Measurements from ENCODE around the gene DBNDD2.

The DBNDD2 gene

GRCh38 chr20:45370571-45371160, 37.4 kb upstream of the DBNDD2 start:
- no peak for DNase-seq (ENCODE audit: low read depth)
- TF ChIP-seq, protein P1, sequence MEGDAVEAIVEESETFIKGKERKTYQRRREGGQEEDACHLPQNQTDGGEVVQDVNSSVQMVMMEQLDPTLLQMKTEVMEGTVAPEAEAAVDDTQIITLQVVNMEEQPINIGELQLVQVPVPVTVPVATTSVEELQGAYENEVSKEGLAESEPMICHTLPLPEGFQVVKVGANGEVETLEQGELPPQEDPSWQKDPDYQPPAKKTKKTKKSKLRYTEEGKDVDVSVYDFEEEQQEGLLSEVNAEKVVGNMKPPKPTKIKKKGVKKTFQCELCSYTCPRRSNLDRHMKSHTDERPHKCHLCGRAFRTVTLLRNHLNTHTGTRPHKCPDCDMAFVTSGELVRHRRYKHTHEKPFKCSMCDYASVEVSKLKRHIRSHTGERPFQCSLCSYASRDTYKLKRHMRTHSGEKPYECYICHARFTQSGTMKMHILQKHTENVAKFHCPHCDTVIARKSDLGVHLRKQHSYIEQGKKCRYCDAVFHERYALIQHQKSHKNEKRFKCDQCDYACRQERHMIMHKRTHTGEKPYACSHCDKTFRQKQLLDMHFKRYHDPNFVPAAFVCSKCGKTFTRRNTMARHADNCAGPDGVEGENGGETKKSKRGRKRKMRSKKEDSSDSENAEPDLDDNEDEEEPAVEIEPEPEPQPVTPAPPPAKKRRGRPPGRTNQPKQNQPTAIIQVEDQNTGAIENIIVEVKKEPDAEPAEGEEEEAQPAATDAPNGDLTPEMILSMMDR (conservative IDR thresholded peaks at IDR 0.05; ENCODE audit: control insufficient read depth, insufficient read depth, low read depth, low read length), result no peak
- H3K4me3 ChIP-seq (ENCODE audit: control insufficient read depth, low read depth, low read length), result no peak overlapping the region

GRCh38 chr20:45372241-45372640, 35.8 kb upstream of the DBNDD2 start:
- DNase-seq (ENCODE audit: low read depth), result no peak
- no peak overlapping the region for H3K4me3 ChIP-seq (ENCODE audit: control insufficient read depth, low read depth, low read length)
- TF ChIP-seq, protein P1 (conservative IDR thresholded peaks at IDR 0.05; ENCODE audit: control insufficient read depth, insufficient read depth, low read depth, low read length), result no peak

GRCh38 chr20:45372646-45373352, 35.3 kb upstream of the DBNDD2 start:
- TF ChIP-seq, protein P1 (conservative IDR thresholded peaks at IDR 0.05; ENCODE audit: control insufficient read depth, insufficient read depth, low read depth, low read length), result no peak
- DNase-seq (ENCODE audit: low read depth), result no peak
- no peak overlapping the region for H3K4me3 ChIP-seq (ENCODE audit: control insufficient read depth, low read depth, low read length)

DNA sequence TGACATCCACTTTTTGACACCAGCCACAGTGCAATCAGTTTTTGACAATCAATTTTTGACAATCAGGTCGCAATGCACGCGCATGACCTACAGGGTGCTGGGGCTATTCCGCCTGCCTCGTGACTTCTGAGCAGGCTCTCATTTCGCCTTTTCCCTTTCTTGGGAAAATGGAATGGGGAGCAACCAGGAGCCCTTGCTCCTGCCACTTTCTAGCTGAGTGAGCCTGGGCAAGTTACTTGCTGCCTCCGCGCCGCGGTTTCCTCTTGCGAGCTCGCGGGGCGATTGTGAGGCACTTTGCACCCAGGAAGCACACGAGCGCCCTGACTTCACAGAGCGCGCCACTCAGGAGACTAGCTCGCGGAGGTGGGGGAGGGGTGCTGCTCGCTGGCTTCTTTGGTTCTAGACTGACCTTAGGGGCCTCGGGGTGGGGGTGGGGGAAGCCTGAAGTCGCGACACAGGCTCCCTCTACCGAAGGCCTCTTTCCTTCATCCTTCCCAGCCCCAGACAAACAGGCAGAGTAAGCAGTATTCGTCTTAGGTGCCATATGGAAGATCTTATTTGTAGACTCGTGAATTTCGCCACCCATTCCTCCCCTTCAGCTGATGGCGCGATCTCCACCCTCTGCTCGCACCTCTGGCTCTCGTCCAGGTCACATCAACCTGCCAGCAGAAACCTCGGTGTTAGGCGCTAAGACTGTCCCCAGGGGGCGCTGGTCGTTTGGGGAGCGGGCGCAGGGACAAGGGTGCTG, 34.6 kb upstream of the DBNDD2 start:
- peak; percentile 78 for DNase-seq (ENCODE audit: low read depth)
- TF ChIP-seq, protein P1 (conservative IDR thresholded peaks at IDR 0.05; ENCODE audit: control insufficient read depth, insufficient read depth, low read depth, low read length), result peak; percentile 85
- H3K4me3 ChIP-seq (ENCODE audit: control insufficient read depth, low read depth, low read length), result peak overlapping the region; percentile 53

- peak overlapping the region; percentile 53 for H3K4me3 ChIP-seq (ENCODE audit: control insufficient read depth, low read depth, low read length)
- TF ChIP-seq, protein P1 (conservative IDR thresholded peaks at IDR 0.05; ENCODE audit: control insufficient read depth, insufficient read depth, low read depth, low read length), result no peak
- DNase-seq (ENCODE audit: low read depth), result no peak
These were observed 34.0 kb upstream of the DBNDD2 start for GRCh38 chr20:45374101-45374467.

DNA sequence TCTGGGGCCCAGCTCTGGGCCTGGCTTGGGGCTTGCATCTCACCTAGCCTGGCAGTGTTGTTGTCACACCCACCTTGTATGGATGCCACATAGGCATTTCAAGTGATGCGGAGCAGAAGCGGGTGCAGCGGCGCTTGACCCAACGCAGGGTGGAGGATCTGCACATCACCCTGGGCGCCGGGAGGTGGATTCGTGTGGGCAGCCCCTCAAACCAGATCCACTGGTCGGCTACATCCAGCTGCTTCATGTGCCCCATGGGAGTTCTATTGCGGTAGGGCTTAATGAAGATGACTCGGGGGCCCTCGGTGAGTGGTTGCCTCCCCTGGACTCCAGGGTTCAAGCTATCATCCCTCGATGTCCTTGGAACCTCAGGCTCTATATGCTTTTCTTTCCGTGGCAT, 33.1 kb upstream of the DBNDD2 start:
- TF ChIP-seq, protein P1 (conservative IDR thresholded peaks at IDR 0.05; ENCODE audit: control insufficient read depth, insufficient read depth, low read depth, low read length), result no peak
- H3K4me3 ChIP-seq (ENCODE audit: control insufficient read depth, low read depth, low read length), result no peak overlapping the region
- no peak for DNase-seq (ENCODE audit: low read depth)
